C4-2B (cell line): ENCODE results near the gene MMP13.

Experiments used
- H3K27ac ChIP-seq: fragments of 450-650 bp; 2 replicates; pipeline ENCODE4 v1.5.1; 2017
- CTCF ChIP-seq: fragments of 450-650 bp; conservative IDR thresholded peaks from 2 replicates; pipeline ENCODE4 v1.5.1; 2017; ENCODE audit warnings: mild to moderate bottlenecking
- ZFX ChIP-seq: fragments of 450-650 bp; IDR thresholded peaks from 2 replicates; pipeline ENCODE4 v1.6.1; 2017

MMP13 gene

GRCh38 chr11:102927624-102927990, 27.9 kb downstream of the MMP13 start:
- TF ChIP-seq ZFX, result no peak
- no peak for TF ChIP-seq CTCF
- H3K27ac ChIP-seq, result no peak overlapping the region

GRCh38 chr11:102926961-102927623, 28.4 kb downstream of the MMP13 start:
- TF ChIP-seq CTCF, result no peak
- TF ChIP-seq ZFX, result no peak
- H3K27ac ChIP-seq, result no peak overlapping the region

GRCh38 chr11:102926517-102926916, 29.0 kb downstream of the MMP13 start:
- TF ChIP-seq ZFX (no peak), CTCF (no peak)
- no peak overlapping the region for H3K27ac ChIP-seq

GRCh38 chr11:102925988-102926387, 29.5 kb downstream of the MMP13 start:
- H3K27ac ChIP-seq, result no peak overlapping the region
- TF ChIP-seq ZFX (no peak), CTCF (no peak)

GRCh38 chr11:102924851-102925380, 30.6 kb downstream of the MMP13 start:
- TF ChIP-seq CTCF, result no peak
- TF ChIP-seq ZFX, result no peak
- no peak overlapping the region for H3K27ac ChIP-seq

GRCh38 chr11:102921587-102922220, 33.8 kb downstream of the MMP13 start:
- no peak for TF ChIP-seq ZFX
- TF ChIP-seq CTCF, result no peak
- H3K27ac ChIP-seq, result no peak overlapping the region

GRCh38 chr11:102920118-102920684, 35.3 kb downstream of the MMP13 start:
- no peak overlapping the region for H3K27ac ChIP-seq
- no peak for TF ChIP-seq ZFX
- no peak for TF ChIP-seq CTCF
